GM13977 (cell line): ENCODE measurements around the gene MARK3.

Experiments
- DNase-seq: peaks from one replicate; pipeline ENCODE4 v3.0.0; 2012; ENCODE audit warnings: low spot score
- in situ Hi-C: fragments of 300-500 bp; cut with MboI; formaldehyde crosslinking; loops from one replicate; pipeline ENCODE4 v1.12.0; 2022; ENCODE audit warnings: low sequenced_read_pairs, low pct_unique_long_range_greater_than_20kb, mixed read lengths, inconsistent platforms; ENCODE audit not compliant: unreplicated experiment
- TF ChIP-seq, protein P1 (sequence below): IDR thresholded peaks from 2 replicates; pipeline ENCODE4 v1.5.1; 2012; ENCODE audit warnings: mild to moderate bottlenecking, control low read depth; ENCODE audit not compliant: insufficient read depth; ENCODE audit errors: extremely low read depth, missing control alignments

MARK3 gene

DNA sequence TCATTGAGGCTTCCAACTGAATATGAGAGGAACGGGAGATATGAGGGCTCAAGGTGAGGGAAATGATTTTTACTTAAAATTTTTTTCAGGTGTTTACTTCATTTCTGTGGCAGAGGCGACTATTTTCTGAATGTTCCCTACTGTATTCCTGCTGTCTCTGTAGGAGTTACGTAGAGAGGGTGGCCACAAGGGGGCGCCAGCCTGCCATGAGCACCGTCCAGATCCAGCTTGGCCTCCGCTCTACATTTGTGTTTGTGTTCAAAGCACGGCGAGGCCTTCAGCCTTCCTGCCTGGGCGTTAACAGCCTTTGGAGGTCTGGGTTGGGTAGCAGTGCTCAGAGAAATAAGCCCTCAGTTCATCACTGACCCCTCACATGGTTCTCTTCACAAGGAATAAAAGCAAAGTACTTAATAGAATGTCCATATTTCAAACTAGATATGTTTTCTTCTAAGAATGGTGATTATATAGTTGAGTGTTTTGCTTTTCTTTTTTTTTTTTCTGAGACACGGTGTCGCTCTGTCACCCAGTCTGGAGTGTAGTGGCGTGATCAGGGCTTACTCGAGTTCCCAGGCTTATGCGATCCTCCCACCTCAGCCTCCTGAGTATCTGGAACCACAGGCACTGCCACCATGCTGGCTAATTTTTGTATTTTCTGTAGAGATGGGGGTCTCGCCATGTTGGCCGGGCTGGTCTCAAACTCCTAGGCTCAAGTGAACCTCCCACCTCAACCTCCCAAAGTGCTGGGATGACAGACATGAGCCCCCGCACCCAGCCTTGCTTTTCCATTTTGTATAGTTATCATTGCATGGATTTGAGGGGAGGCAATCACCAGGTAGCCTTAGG lies 115.2 kb downstream of the MARK3 start:
- DNase-seq = peak; percentile 71
- TF ChIP-seq, protein P1, sequence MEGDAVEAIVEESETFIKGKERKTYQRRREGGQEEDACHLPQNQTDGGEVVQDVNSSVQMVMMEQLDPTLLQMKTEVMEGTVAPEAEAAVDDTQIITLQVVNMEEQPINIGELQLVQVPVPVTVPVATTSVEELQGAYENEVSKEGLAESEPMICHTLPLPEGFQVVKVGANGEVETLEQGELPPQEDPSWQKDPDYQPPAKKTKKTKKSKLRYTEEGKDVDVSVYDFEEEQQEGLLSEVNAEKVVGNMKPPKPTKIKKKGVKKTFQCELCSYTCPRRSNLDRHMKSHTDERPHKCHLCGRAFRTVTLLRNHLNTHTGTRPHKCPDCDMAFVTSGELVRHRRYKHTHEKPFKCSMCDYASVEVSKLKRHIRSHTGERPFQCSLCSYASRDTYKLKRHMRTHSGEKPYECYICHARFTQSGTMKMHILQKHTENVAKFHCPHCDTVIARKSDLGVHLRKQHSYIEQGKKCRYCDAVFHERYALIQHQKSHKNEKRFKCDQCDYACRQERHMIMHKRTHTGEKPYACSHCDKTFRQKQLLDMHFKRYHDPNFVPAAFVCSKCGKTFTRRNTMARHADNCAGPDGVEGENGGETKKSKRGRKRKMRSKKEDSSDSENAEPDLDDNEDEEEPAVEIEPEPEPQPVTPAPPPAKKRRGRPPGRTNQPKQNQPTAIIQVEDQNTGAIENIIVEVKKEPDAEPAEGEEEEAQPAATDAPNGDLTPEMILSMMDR = peak; percentile 91
- in situ Hi-C loops = loop anchor here (10.0 kb wide), 1 partner anchor 54 kb away; no protein-coding TSS in a partner anchor

DNA sequence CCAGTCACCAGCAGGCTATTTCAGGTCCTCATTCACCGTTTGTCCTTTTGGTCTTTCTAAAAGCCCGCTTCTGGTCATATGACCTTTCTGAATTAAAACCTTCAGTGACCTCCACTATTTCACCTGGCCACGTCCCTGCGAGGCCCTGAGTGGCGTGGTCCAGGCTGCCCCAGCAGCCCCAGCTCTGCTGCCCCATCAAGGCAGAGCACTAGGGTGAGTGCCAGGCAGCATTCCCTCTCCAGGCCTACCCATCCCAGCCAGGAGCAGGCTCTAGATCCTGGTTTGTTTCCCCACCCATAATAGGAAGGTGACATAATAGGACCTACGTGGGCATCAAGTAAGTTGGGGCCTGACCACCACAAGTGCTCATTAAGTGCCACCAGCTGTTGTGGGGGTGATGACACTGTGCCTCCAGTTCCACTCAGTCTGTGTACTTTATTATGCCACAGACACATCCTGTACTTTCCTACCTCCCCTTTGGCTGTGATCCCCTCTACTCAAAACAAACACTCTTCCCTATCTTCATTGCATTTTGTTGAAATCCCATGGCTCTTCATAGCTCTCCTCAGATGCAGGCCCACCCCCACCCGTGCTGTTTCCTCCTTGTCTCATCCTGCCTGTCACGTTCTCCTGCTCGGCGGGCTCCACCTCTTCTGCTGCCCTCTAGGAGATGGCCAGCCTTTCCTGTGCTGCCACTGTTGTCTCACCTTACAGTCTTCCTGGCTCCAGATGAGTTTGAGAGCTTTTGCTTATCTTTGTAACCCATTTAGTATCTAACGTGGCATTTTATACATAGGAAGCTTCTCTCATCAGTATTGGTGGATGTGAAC lies 116.0 kb downstream of the MARK3 start:
- no peak for DNase-seq
- in situ Hi-C loops = loop anchor here (10.0 kb wide), 1 partner anchor 54 kb away; no protein-coding TSS in a partner anchor
- TF ChIP-seq, protein P1 = no peak

DNA sequence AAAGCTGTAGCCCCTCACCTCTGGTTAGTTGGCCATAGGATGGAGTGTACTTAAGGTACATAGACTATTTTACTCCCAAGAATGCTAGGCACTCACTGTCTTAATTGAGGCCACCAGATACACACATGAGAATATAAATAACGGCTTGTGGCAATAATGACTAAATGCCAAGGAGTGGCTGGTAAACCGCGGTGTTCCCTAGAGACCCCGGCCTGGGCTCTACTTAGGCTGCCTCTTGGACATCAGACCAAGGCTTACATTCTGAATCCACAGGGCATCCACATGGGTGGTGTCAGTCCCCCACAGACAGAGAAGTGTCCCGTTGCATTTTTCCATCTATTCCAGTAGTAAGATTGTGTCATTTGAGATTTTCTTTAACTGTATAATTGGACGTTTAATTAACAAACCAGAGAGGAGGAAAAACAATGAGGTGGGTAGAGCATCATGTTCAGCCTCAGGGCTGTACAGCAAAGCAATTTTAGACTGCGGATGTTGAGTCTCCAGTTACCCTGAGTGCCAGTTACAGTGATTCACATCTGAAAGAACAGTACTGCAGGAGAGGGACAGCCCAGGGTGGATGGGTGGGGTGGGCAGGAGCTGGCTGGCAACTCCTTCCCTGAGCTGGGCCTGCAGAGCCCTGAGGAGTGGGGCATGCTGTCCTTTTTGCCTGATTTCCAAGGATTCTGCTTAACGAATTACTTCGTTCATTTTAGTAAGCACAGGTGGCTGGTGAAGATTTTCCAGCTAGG lies 116.9 kb downstream of the MARK3 start:
- TF ChIP-seq, protein P1 = no peak
- peak; percentile 2 for DNase-seq
- in situ Hi-C loops = loop anchor here (10.0 kb wide), 1 partner anchor 53 kb away; no protein-coding TSS in a partner anchor

DNA sequence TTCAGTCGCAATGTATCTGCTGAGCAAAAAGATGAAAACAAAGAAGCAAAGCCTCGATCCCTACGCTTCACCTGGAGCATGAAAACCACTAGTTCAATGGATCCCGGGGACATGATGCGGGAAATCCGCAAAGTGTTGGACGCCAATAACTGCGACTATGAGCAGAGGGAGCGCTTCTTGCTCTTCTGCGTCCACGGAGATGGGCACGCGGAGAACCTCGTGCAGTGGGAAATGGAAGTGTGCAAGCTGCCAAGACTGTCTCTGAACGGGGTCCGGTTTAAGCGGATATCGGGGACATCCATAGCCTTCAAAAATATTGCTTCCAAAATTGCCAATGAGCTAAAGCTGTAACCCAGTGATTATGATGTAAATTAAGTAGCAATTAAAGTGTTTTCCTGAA lies 117.7 kb downstream of the MARK3 start:
- TF ChIP-seq, protein P1 = no peak
- no peak for DNase-seq
- in situ Hi-C loops = loop anchor here (10.0 kb wide), 1 partner anchor 52 kb away; no protein-coding TSS in a partner anchor

DNA sequence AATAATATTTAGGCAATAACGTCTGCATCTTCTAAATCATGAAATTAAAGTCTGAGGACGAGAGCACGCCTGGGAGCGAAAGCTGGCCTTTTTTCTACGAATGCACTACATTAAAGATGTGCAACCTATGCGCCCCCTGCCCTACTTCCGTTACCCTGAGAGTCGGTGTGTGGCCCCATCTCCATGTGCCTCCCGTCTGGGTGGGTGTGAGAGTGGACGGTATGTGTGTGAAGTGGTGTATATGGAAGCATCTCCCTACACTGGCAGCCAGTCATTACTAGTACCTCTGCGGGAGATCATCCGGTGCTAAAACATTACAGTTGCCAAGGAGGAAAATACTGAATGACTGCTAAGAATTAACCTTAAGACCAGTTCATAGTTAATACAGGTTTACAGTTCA lies 118.1 kb downstream of the MARK3 start:
- in situ Hi-C loops = loop anchor here (10.0 kb wide), 1 partner anchor 52 kb away; no protein-coding TSS in a partner anchor
- TF ChIP-seq, protein P1 = no peak
- DNase-seq = peak; percentile 5
